OCI-LY7 (cell line): ENCODE measurements around the gene HOXB3. TPM values are rescaled to one million over a fixed set of nuclear protein-coding genes. Genes with fewer than 3 reads are reported as not detected.

Source experiments
- BruUV-seq: library from RNA; stranded (reverse); fragments of 400-500 nt; replicated peaks from 2 replicates; lab custom pipeline; 2021; lab: Mats Ljungman, UMichigan
- CTCF ChIA-PET: fragments of 300-600 bp; sonication (Branson Sonifier 250); formaldehyde crosslinking; loops from one replicate; lab custom pipeline; 2022; ENCODE audit warnings: antibody characterized with exemption; ENCODE audit not compliant: unreplicated experiment; lab: Charles Lee
- POLR2A ChIA-PET: fragments of 300-600 bp; sonication (Branson Sonifier 250); formaldehyde crosslinking; loops from one replicate; lab custom pipeline; 2022; ENCODE audit warnings: antibody characterized with exemption; lab: Charles Lee
- DNase-seq: peaks from one replicate; pipeline ENCODE4 v3.0.0-alpha.2; 2015; ENCODE audit warnings: low spot score
- H2AFZ ChIP-seq: fragments of 200-600 bp; sonication (generic), shearing (Covaris generic); 2 replicates; pipeline ENCODE4 v1.6.1; 2014; ENCODE audit warnings: mild to moderate bottlenecking, antibody characterized with exemption, low read length, moderate library complexity
- H3K27ac ChIP-seq: fragments of 200-600 bp; sonication (generic); 2 replicates; pipeline ENCODE4 v1.5.1; 2014; ENCODE audit warnings: mixed run types, low read depth, mild to moderate bottlenecking, moderate library complexity, low read length, inconsistent platforms; ENCODE audit not compliant: poor library complexity, severe bottlenecking
- H3K36me3 ChIP-seq: fragments of 200-600 bp; sonication (generic); 2 replicates; pipeline ENCODE4 v1.6.1; 2014; ENCODE audit warnings: mild to moderate bottlenecking, antibody characterized with exemption, low read length, moderate library complexity, mixed read lengths; ENCODE audit not compliant: insufficient read depth
- H3K4me1 ChIP-seq: fragments of 200-600 bp; sonication (generic); 2 replicates; pipeline ENCODE4 v1.5.1; 2014; ENCODE audit warnings: mild to moderate bottlenecking, low read length; ENCODE audit not compliant: insufficient read depth, poor library complexity, severe bottlenecking
- H3K4me2 ChIP-seq: fragments of 200-600 bp; sonication (generic); 2 replicates; pipeline ENCODE4 v1.6.1; 2014; ENCODE audit warnings: mild to moderate bottlenecking, low read length
- H3K4me3 ChIP-seq: fragments of 200-600 bp; sonication (generic); 2 replicates; pipeline ENCODE4 v1.5.1; 2014; ENCODE audit warnings: mild to moderate bottlenecking, low read depth, low read length; ENCODE audit not compliant: poor library complexity, severe bottlenecking
- H3K79me2 ChIP-seq: fragments of 200-600 bp; sonication (generic); 2 replicates; pipeline ENCODE4 v1.6.1; 2016; ENCODE audit warnings: low read depth, mild to moderate bottlenecking, low read length, moderate library complexity, mixed read lengths; ENCODE audit not compliant: insufficient read depth
- H3K9me2 ChIP-seq: fragments of 200-600 bp; sonication (generic); 2 replicates; pipeline ENCODE4 v1.6.1; 2016; ENCODE audit warnings: mild to moderate bottlenecking, low read length, mixed read lengths; ENCODE audit not compliant: insufficient read depth
- H3K9me3 ChIP-seq: fragments of 200-600 bp; sonication (generic); 2 replicates; pipeline ENCODE4 v1.6.1; 2014; ENCODE audit warnings: mild to moderate bottlenecking, mixed run types, low read length, mixed read lengths
- H4K20me1 ChIP-seq: fragments of 200-600 bp; sonication (generic); 2 replicates; pipeline ENCODE4 v1.6.1; 2014; ENCODE audit warnings: mild to moderate bottlenecking, antibody characterized with exemption, low read length, moderate library complexity, mixed read lengths; ENCODE audit not compliant: insufficient read depth
- EZH2phosphoT487 ChIP-seq: fragments of 200-600 bp; sonication (generic); IDR thresholded peaks from 2 replicates; pipeline ENCODE4 v1.6.1; 2018; ENCODE audit warnings: low read depth, borderline replicate concordance, mild to moderate bottlenecking, mixed run types, antibody characterized with exemption, low read length, moderate library complexity, mixed read lengths
- intact Hi-C: fragments of 100-400 bp; cut with micrococcal nuclease; formaldehyde crosslinking; loops from one replicate; pipeline ENCODE4 v1.10.0; 2022; ENCODE audit not compliant: unreplicated experiment
- total RNA-seq, 2 experiments: library from RNA; depleted of rRNA in 1 of 2; stranded (reverse); fragments of >200 nt in 1 of 2; shearing (Covaris generic) in 1 of 2; gene quantifications; 2 replicates each; pipeline ENCODE4 v1.2.3, GENCODE V29; 2014 to 2022
- TF ChIP-seq, protein P1 (sequence below): fragments of 200-600 bp; sonication (generic); conservative IDR thresholded peaks from 2 replicates; pipeline ENCODE4 v1.5.1; 2014; ENCODE audit warnings: mild to moderate bottlenecking, antibody characterized with exemption, low read length, moderate library complexity, mixed read lengths

HOXB3 gene
- total RNA-seq, 2 experiments from 2014 or later: 7.7 to 13.0 TPM

DNA sequence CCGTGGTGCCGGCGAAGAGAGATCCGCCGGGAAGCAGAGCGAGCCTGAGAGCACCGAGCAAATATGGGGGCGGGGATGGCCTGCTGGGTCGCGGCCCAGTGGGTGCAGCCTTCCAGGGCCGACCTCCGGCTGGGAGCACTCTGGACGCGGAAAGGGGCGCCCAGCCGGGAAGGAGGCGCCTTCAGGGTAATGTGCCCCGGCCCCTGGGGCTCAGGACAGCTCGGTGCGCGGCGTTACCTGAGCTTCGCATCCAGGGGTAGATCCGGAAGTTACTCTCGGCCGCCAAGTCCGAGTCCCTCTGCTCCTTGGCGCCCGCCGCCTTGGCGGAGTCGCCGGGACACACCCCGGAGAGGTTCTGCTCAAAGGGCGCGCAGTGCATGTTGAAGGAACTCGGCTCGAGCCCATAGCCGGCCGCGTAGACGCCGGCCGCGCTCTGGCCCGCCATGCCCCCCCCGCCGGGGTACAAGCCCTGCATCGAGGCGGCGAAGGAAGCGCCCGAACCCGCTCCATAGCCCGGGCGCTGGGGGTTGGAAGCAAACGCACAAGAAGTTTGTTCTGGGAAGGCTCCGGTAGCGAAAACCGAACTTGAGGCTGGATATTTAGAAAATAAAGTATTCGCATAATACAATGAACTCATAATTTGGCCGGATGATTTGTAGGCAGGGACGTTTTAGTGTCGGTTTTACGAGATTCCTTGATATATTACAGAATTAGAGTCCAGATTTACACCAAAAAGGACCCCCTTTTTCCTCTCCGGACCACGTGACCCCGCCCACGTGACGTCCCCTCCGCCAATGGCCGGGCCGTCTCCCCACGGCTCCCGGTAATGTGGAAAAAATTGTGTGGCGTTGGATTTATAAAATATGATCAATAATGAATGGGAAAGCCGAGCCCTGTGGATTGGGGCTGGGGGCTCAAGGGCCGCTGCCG is 20.5 kb upstream of the HOXB3 start, which contains the start of gene HOXB7:
Gene HOXB7, minus strand, starts transcription at position 736 of the 930 bp plus-strand sequence. Its CDS starts 99 bp downstream, at position 637.
- DNase-seq: peak; percentile 79
- Histone ChIP-seq H3K4me2 (peak within 1 kb of the TSS; percentile 73), H3K27ac (peak within 1 kb of the TSS; percentile 32), H3K9me2 (no peaks in the 10 kb centered on the region), H3K4me1 (peaks cover 31% of the 10 kb centered on the region), H2AFZ (peak within 1 kb of the TSS; percentile 96), H3K36me3 (no peaks in the 10 kb centered on the region), H3K79me2 (no peaks in the 10 kb centered on the region), H3K4me3 (peak within 1 kb of the TSS; percentile 72), H3K9me3 (no peaks in the 10 kb centered on the region), H4K20me1 (no peaks in the 10 kb centered on the region)
- BruUV-seq: TSS peak; percentile 79
- ChIA-PET POLR2A (interaction anchor here (0.6 to 0.7 kb wide), 2 partner anchors 11 to 290 kb away, joined by 3 to 4 read pairs; no protein-coding TSS in a partner anchor), CTCF (interaction anchor here (0.6 to 1.0 kb wide), 2 partner anchors 173 to 256 kb away, joined by 6 read pairs; no protein-coding TSS in a partner anchor)
- TF ChIP-seq EZH2phosphoT487: no peak
- TF ChIP-seq, protein P1, sequence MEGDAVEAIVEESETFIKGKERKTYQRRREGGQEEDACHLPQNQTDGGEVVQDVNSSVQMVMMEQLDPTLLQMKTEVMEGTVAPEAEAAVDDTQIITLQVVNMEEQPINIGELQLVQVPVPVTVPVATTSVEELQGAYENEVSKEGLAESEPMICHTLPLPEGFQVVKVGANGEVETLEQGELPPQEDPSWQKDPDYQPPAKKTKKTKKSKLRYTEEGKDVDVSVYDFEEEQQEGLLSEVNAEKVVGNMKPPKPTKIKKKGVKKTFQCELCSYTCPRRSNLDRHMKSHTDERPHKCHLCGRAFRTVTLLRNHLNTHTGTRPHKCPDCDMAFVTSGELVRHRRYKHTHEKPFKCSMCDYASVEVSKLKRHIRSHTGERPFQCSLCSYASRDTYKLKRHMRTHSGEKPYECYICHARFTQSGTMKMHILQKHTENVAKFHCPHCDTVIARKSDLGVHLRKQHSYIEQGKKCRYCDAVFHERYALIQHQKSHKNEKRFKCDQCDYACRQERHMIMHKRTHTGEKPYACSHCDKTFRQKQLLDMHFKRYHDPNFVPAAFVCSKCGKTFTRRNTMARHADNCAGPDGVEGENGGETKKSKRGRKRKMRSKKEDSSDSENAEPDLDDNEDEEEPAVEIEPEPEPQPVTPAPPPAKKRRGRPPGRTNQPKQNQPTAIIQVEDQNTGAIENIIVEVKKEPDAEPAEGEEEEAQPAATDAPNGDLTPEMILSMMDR: no peak
- intact Hi-C loops: no loop called here

DNA sequence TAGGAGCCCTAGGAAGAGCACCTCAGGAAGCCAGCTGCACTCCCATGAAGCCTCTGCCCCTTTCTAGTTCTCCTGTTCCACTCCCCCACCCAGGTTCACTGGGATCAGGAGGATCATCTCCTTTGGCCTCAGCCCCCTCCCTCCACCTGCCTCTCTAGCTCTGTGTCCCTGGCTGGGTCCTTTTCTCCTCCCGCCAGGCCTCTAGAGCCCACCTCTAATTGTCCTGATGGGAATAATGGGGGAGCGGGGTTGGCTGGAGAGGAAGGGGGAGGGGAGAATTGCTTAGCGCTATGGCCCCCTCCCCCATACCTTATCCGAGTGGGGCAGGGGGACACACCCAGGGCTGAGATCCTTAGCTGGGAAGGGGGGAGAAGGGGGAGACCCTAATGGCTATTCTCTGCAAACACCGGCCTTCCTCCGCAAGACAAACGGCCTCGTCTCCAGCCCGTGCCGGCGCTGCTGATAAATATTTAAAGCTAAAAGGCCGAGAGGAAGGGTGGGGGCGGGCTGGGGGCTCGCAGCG is 19.8 kb upstream of the HOXB3 start:
- H3K4me3 ChIP-seq: peak overlapping the region; percentile 72
- no peak for TF ChIP-seq EZH2phosphoT487
- TF ChIP-seq, protein P1: no peak
- H3K4me2 ChIP-seq: peak overlapping the region; percentile 73
- no TSS peak for BruUV-seq
- H3K4me1 ChIP-seq: peaks cover 31% of the 10 kb centered on the region
- no peaks in the 10 kb centered on the region for H3K79me2 ChIP-seq
- peak overlapping the region; percentile 96; the same call in 1 of the 2 replicates for H2AFZ ChIP-seq
- H3K9me3 ChIP-seq: no peaks in the 10 kb centered on the region
- CTCF ChIA-PET: interaction anchor here (0.6 to 1.0 kb wide), 2 partner anchors 173 to 257 kb away, joined by 6 read pairs; no protein-coding TSS in a partner anchor
- H4K20me1 ChIP-seq: no peaks in the 10 kb centered on the region
- intact Hi-C loops: no loop called here
- no peak overlapping the region for H3K27ac ChIP-seq
- DNase-seq: no peak
- H3K36me3 ChIP-seq: no peaks in the 10 kb centered on the region
- POLR2A ChIA-PET: interaction anchor here (0.6 to 0.7 kb wide), 2 partner anchors 10 to 289 kb away, joined by 3 to 4 read pairs; no protein-coding TSS in a partner anchor
- H3K9me2 ChIP-seq: no peaks in the 10 kb centered on the region
